SJCRH30 (cell line): Measurements from ENCODE around the gene MAP3K4. TPM values are rescaled to one million over a fixed set of nuclear protein-coding genes. Genes with fewer than 3 reads are reported as not detected.
"Not testable (repeated sequence)": the region's sequence is repeated elsewhere in the genome, so short reads cannot be mapped to it uniquely, and the experiment has no call there.

ENCODE experiments used
- DNase-seq, 2 experiments: peaks; one replicate each; pipeline ENCODE4 v3.0.0-alpha.2; 2015 to 2020
- H3K27ac ChIP-seq: fragments of 250-450 bp; sonication (Bioruptor Pico); 2 replicates; pipeline ENCODE4 v1.5.1; 2020; ENCODE audit warnings: mild to moderate bottlenecking, moderate library complexity
- H3K27me3 ChIP-seq: fragments of 250-450 bp; sonication (Bioruptor Pico); 2 replicates; pipeline ENCODE4 v1.5.1; 2020; ENCODE audit warnings: mild to moderate bottlenecking, moderate library complexity
- H3K36me3 ChIP-seq: fragments of 250-450 bp; sonication (Bioruptor Pico); 2 replicates; pipeline ENCODE4 v1.5.1; 2020; ENCODE audit warnings: mild to moderate bottlenecking, moderate library complexity
- H3K4me1 ChIP-seq: fragments of 250-450 bp; sonication (Bioruptor Pico); 2 replicates; pipeline ENCODE4 v1.5.1; 2020; ENCODE audit warnings: mild to moderate bottlenecking, moderate library complexity
- H3K4me3 ChIP-seq: fragments of 250-450 bp; sonication (Bioruptor Pico); 2 replicates; pipeline ENCODE4 v1.5.1; 2020; ENCODE audit warnings: mild to moderate bottlenecking, moderate library complexity
- H3K9me3 ChIP-seq: fragments of 250-450 bp; sonication (Bioruptor Pico); replicated peaks from 2 replicates; pipeline ENCODE4 v1.5.1; 2020; ENCODE audit warnings: mild to moderate bottlenecking, moderate library complexity
- total RNA-seq: library from RNA; depleted of rRNA; stranded (reverse); fragments of >200 nt; shearing (Covaris generic); gene quantifications from 2 replicates; pipeline ENCODE4 v1.2.3, GENCODE V29; 2014

Gene MAP3K4
- total RNA-seq, 1 experiment from 2014 or later, result 44.7 TPM

DNA sequence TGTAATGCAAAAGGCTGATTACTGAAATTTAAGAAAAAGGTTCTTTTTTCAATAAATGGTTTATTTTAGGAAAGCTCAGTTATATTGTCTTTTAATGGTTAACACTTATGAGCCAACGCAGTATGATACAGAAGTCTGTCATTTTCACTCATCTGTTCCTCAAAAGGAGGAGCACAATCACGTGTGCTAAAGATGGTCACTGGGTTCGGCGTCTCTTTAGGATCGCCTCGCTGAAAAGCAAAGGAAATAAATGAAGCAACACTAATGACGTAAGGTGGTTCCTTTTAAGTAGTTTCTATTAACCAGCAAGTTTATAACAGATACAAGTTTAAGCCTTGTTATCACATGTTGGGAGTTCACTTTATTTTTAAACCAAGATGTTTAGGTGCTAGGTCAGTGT is 125.7 kb downstream of the MAP3K4 start:
- Histone ChIP-seq H3K4me3 (no peak overlapping the region), H3K9me3 (0 out of 2 replicates have a peak, but pooled peaks cover 1% of the 10 kb centered on the region), H3K36me3 (peaks cover 50% of the 10 kb centered on the region), H3K4me1 (no peaks in the 10 kb centered on the region), H3K27me3 (no peaks in the 10 kb centered on the region), H3K27ac (no peak overlapping the region)
- no peak for DNase-seq

DNA sequence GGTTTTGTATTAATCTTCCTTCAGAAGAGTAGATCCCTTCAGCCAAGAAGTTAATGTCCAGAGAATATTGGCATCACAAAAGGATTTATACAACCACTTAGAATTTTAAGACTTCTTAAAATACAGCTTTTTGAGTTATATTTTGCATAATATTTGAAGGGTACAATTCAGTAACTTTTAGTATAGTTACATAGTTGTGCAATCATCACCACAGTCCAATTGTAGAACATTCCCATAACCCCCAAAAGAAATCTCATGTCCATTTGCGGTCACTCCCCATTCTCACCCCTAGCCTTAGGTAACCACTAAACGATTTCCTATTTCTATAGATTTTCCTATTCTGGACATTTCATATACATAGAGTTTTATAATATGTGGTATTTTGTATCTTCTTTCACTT is 126.4 kb downstream of the MAP3K4 start:
- Histone ChIP-seq H3K4me1 (no peaks in the 10 kb centered on the region), H3K27me3 (no peaks in the 10 kb centered on the region), H3K4me3 (no peak overlapping the region), H3K36me3 (peaks cover 44% of the 10 kb centered on the region), H3K9me3 (0 out of 2 replicates have a peak, but pooled peaks cover 4% of the 10 kb centered on the region), H3K27ac (no peak overlapping the region)
- no peak for DNase-seq

DNA sequence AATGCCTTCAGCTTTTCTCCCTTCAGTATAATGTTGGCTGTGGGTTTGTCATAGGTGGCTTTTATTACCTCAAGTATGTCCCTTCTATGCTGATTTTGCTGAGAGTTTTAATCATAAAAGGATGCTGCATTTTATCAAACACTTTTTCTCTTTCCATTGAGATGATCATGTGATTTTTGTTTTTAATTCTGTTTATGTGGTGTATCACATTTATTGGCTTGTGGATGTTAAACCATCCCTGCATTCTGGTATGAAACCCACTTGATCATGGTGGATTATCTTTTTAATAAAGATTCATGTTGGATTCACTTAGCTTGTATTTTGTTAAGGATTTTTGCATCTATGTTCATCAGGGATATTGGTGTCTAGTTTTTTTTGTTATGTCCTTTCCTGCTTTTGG is 131.8 kb downstream of the MAP3K4 start:
- Histone ChIP-seq H3K36me3 (peaks cover 30% of the 10 kb centered on the region), H3K9me3 (peaks cover 12% of the 10 kb centered on the region)
- not testable (repeated sequence) for H3K27ac ChIP-seq, H3K4me3 ChIP-seq, H3K4me1 ChIP-seq, H3K27me3 ChIP-seq, DNase-seq

DNA sequence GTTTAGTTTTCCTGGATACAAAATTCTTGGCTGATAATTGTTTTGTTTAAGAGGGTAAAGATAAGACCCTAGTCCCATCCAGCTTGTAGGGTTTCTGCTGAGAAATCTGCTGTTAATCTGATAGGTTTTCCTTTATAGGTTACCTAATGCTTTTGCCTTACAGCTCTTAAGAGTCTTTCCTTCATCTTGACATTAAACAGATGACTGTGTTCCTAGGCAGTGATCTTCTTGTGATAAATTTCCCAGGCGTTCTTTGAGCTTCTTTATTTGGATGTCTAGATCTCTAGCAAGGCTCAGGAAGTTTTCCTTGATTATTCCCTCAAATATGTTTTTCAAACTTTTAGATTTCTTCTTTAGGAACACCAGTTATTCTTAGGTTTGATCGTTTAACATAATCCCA is 134.0 kb downstream of the MAP3K4 start:
- H3K27me3 ChIP-seq, result no peaks in the 10 kb centered on the region
- H3K36me3 ChIP-seq, result peaks cover 19% of the 10 kb centered on the region
- H3K27ac ChIP-seq, result no peak overlapping the region
- peaks cover 12% of the 10 kb centered on the region for H3K9me3 ChIP-seq
- H3K4me3 ChIP-seq, result no peak overlapping the region
- no peaks in the 10 kb centered on the region for H3K4me1 ChIP-seq
- no peak for DNase-seq

DNA sequence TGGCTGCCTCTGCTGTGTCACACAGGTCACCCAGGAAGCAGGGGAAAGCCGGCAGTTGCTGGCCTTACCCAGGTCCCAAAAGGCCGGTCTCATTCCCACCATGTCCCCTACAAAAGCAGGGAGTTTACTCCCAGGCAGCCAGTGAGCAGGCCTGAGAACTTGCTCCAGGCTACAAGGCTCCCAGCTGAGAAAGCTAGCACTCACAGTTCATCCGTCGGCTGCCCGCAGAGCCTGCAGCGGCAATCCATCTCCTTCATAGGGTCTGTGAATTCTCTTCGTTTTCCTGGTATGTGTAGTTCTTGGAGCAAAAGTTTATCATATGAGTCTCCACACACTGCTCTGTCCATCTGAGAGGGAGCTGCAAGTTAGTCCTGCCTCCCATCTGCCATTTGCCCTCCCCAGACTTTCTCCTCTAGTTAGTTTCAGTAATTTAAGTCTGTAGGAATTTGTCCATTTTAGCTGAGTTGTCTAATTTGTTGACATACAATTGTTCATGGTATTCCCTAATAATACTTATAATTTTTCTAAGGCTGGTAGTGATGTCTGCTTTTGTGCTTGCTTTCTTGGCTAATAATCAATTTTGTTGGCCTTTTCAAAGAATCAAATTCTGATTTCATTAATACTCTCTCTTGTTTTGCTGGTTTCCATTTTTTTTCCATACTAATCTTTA is 135.6 kb downstream of the MAP3K4 start:
- Histone ChIP-seq H3K27ac (no peak overlapping the region), H3K27me3 (no peaks in the 10 kb centered on the region), H3K36me3 (peaks cover 22% of the 10 kb centered on the region), H3K9me3 (peaks cover 11% of the 10 kb centered on the region), H3K4me1 (no peaks in the 10 kb centered on the region), H3K4me3 (no peak overlapping the region)
- no peak for DNase-seq

DNA sequence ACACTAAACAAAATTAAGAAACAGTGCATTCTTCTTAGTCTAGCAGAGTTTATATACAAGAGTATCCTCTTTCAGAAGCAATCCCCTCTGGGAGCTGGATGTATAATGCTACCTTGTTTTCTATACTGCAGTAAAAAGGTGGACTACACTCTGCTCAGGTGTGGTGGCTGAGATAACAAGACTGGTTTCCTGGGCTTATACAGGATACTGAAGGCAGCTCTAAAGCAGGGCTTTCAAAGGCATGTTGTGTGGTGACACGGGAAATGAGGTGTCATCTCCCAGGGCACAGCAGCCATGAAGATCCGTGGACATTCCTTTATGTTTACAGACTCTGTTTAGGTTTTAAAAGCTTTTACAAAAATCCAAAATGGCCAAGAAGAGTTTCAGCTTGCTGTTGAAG is 136.7 kb downstream of the MAP3K4 start:
- Histone ChIP-seq H3K4me3 (no peak overlapping the region), H3K9me3 (peaks cover 5% of the 10 kb centered on the region), H3K27me3 (no peaks in the 10 kb centered on the region), H3K4me1 (no peaks in the 10 kb centered on the region), H3K36me3 (peaks cover 19% of the 10 kb centered on the region), H3K27ac (no peak overlapping the region)
- DNase-seq, result no peak

DNA sequence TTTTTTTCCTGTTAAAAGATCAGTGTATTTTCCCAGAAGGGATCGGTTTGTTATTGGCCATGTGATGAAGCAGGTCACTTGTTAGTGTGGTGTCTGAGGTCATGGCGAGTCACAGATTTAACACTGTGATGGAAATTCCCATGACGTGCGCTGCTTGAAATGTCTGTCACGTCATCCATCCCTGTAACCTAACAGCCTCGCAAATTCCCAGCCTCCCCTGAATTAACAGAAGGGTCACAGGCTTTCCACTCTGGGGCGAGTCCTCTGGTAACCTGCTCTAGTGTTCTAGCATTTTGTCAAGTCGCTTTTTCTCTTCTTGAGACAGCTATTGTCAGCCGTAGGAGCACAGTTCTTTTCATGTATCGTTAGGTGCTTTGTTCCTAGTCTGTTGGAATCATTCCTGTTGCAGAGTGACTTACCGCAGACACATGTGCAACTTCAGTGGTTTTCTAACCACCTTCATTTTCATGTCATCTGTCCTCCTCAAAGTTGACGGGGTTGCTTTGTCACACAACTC is 137.2 kb downstream of the MAP3K4 start:
- Histone ChIP-seq H3K36me3 (peaks cover 15% of the 10 kb centered on the region; the same call in 1 of the 2 replicates), H3K9me3 (peaks cover under 1% of the 10 kb centered on the region; the same call in 1 of the 2 replicates), H3K4me3 (no peak overlapping the region), H3K4me1 (no peaks in the 10 kb centered on the region), H3K27ac (no peak overlapping the region), H3K27me3 (no peaks in the 10 kb centered on the region)
- no peak for DNase-seq

DNA sequence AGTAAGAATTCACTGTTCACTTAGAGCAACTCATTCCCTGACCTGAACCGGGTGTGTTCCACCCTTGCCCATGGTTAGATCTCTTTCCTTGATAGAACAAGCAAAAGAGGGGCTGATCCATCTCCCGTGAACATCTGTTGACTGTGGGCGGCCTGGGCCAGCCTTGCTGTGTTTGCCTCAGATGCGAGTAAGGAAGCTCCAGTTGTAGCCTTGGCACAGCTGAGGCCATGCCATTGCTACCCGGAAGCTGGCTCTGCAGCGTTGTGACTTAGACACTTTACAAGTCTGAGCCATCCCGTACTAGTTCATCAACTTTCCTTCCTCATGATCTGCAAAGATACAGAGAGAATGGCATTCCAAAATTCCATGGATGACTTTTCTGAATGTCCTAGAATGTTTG is 139.0 kb downstream of the MAP3K4 start:
- Histone ChIP-seq H3K4me1 (no peaks in the 10 kb centered on the region), H3K27ac (no peak overlapping the region), H3K9me3 (no peaks in the 10 kb centered on the region), H3K27me3 (no peaks in the 10 kb centered on the region), H3K4me3 (no peak overlapping the region), H3K36me3 (peaks cover 13% of the 10 kb centered on the region; the same call in 1 of the 2 replicates)
- DNase-seq, result no peak

DNA sequence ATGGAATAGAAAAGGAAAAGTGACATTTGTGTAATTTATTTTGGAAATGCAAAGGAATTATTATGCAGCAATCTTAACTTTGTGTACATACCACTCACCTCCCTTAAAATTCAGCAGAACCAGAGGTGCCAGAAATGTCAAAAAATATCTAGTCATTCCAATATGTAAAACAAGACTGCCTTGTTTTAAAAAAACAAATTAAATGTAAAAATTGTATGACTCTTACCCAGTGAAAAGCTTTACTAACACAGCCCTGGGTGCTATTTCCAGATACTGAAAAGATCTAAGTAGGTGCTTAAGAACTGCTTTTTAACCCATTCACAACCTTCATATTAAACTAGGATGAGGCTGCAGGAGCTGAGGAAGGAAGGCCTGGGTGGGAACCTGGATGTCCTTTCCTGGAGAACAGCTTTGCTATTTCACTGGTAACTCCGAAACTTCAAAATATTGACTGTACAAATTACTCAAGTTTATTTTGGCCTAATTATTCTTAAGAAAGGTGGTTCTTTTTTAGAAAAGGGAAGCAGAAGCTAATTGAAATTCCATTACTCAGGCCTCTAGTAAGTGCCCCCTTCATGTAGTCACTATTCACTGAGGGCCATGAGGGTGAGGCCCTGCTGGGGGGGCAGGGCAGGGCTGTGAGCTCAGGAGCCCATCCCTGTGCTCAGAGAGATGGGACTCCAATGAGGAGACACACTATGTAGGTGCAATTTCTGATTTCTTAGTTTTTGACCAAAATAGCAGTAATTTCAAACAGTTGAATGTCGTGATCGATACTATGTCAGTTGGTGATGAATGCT is 139.6 kb downstream of the MAP3K4 start:
- no peak overlapping the region for H3K4me3 ChIP-seq
- no peaks in the 10 kb centered on the region for H3K27me3 ChIP-seq
- no peaks in the 10 kb centered on the region for H3K4me1 ChIP-seq
- no peaks in the 10 kb centered on the region for H3K9me3 ChIP-seq
- no peak overlapping the region for H3K27ac ChIP-seq
- peaks cover 9% of the 10 kb centered on the region; the same call in 1 of the 2 replicates for H3K36me3 ChIP-seq
- DNase-seq, result no peak

DNA sequence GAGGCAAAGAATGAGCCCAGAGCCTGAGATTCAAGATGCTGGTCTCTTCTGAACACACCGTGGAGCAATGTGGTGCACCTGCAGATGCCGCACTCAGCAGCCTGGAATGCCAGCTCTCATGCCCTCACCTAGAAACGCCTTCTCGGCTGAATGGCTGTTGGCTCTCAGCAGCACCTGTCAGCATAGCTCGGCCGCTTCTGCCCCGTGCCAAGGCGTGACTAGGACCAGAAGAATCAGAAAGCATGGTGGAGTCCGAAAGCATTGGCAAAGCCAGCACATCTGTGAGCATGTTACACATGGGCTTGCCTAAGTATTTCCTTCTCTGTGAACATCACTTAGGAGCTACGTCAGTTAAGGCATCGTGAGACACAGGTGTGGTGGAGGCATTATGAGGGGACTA is 140.8 kb downstream of the MAP3K4 start:
- no peak overlapping the region for H3K4me3 ChIP-seq
- peaks cover 7% of the 10 kb centered on the region; the same call in 1 of the 2 replicates for H3K36me3 ChIP-seq
- H3K27ac ChIP-seq, result no peak overlapping the region
- no peaks in the 10 kb centered on the region for H3K4me1 ChIP-seq
- H3K27me3 ChIP-seq, result no peaks in the 10 kb centered on the region
- H3K9me3 ChIP-seq, result no peaks in the 10 kb centered on the region
- no peak for DNase-seq

DNA sequence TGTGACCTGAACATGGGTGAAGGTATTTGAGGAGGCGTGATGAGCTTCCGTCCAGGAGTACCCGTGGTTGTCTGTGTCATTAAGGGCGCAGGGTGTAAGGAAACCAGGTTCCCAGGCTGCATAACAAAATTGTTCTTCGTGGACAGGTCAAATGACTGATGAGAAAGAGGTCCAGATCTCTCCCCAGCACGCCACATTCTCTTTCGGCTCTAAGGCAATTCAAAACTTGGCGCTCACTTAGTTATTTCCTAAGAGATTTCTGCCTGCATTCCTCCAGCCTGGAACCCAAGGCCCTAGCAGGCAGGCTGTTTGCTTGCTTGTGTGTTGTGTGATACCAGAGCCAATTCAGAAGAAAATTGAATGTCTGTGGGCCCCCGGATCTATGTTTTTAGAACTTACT is 142.4 kb downstream of the MAP3K4 start:
- Histone ChIP-seq H3K27ac (no peak overlapping the region), H3K4me1 (no peaks in the 10 kb centered on the region), H3K36me3 (0 out of 2 replicates have a peak, but pooled peaks cover 3% of the 10 kb centered on the region), H3K9me3 (no peaks in the 10 kb centered on the region), H3K27me3 (no peaks in the 10 kb centered on the region), H3K4me3 (no peak overlapping the region)
- DNase-seq, result no peak

DNA sequence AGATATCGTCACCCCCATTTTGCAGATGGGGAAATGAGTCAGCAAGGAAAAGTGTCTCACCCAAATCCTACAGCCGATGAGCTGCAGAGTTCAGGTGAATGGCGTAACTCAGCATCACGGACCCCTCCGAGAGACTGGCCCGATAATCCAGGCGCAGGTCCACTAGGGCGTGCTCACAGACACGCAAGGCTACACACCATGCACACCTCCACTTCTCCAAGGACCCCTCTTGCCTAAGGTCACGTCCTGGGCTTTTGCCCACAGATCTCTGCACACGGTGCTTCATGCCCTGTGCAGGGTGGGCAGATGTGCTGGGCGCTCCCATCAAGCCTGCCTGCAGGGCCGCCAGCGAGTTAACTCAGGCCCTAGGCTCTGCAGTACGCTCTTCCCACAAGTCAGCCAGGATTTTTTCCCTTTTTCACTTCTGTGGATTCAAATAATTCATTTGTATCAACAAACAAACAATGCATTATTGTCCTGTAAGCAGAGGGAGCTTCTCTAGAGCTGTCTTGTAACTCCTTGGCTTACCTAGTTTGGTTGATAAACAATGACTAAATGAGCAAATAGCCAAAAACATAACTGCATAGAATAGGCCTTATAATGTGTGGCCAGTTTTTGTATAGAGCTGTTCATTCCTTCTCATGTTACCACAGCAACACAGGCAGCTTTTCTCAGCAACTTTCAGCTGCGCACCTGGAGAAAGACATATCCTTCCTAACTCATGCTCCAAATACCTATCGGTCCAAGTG is 143.2 kb downstream of the MAP3K4 start:
- no peak for DNase-seq
- Histone ChIP-seq H3K4me1 (peaks cover 5% of the 10 kb centered on the region), H3K36me3 (0 out of 2 replicates have a peak, but pooled peaks cover 3% of the 10 kb centered on the region), H3K4me3 (no peak overlapping the region), H3K27ac (no peak overlapping the region), H3K27me3 (no peaks in the 10 kb centered on the region), H3K9me3 (no peaks in the 10 kb centered on the region)

DNA sequence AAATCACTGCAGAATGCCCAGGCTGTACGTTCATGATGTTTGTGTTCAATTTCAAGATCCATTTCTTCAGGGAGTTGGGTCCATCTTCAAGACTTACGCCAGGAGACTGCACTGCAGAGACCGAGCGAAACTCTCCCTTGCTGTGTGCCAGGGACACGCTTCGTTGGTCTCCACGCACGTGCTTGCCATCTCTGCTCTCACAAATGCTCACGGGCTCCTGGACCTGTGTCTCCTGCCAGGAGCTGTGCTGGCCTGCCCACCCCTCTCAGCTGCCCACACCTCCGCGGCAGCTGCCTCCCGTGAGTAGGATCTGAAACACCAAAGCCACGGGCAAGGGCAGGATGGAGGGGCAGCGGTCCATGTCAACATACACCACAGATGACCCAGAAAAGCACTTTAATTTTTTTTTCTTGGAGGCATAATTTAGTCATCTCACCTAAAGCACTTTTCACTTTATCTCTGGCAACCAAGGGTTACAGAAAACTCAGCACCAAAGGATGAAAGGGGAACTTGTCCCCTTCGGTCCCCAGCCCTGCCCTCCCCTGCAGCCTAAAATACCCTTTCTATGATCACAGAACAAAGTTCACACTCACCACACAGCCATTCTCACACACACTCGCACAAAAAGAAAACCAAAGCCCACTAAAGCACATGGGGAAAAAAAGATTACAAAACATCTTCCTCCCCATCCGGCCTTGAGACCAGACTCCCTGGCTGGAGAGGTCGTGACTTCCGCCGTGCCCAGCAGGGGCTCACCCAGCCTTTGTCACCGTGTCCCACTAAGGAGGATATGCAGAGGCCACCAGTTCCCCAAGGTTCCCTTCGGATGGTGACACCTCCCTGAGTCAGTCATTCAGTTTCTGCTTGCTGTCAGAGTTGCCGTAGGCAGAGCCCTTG is 144.4 kb downstream of the MAP3K4 start:
- H3K9me3 ChIP-seq, result no peaks in the 10 kb centered on the region
- no peak for DNase-seq
- H3K4me3 ChIP-seq, result no peak overlapping the region
- no peaks in the 10 kb centered on the region for H3K27me3 ChIP-seq
- no peak overlapping the region for H3K27ac ChIP-seq
- 0 out of 2 replicates have a peak, but pooled peaks cover 3% of the 10 kb centered on the region for H3K36me3 ChIP-seq
- peaks cover 5% of the 10 kb centered on the region for H3K4me1 ChIP-seq

DNA sequence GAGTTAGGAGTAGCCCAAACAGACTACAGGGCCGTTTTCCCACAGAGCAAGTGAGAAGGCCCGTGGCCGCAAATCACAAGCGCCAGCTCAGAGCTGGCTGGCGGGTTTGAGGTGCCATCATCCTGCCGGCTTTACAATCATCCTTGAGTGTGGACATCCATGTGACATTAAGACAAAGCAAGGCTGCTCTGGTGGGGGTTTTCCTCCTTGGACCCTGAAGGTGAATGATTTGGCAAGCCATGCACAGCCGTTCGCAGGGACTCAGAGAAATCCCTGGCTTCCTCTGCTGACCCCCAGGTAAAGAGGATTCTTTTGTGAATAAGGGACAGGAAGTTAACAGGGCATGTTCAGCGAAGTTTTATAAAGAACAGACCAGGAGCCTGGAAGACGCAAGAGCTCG is 145.1 kb downstream of the MAP3K4 start:
- H3K4me3 ChIP-seq, result no peak overlapping the region
- H3K27me3 ChIP-seq, result no peaks in the 10 kb centered on the region
- peaks cover 5% of the 10 kb centered on the region for H3K4me1 ChIP-seq
- H3K36me3 ChIP-seq, result 0 out of 2 replicates have a peak, but pooled peaks cover 3% of the 10 kb centered on the region
- H3K9me3 ChIP-seq, result no peaks in the 10 kb centered on the region
- no peak for DNase-seq
- no peak overlapping the region for H3K27ac ChIP-seq
